ENCODE measurements around the gene TGM1. TPM values are rescaled to one million over a fixed set of nuclear protein-coding genes. Genes with fewer than 3 reads are reported as not detected.

TGM1 gene
- total RNA-seq, 1 experiment from 2014 or later: 26.2 TPM

DNA sequence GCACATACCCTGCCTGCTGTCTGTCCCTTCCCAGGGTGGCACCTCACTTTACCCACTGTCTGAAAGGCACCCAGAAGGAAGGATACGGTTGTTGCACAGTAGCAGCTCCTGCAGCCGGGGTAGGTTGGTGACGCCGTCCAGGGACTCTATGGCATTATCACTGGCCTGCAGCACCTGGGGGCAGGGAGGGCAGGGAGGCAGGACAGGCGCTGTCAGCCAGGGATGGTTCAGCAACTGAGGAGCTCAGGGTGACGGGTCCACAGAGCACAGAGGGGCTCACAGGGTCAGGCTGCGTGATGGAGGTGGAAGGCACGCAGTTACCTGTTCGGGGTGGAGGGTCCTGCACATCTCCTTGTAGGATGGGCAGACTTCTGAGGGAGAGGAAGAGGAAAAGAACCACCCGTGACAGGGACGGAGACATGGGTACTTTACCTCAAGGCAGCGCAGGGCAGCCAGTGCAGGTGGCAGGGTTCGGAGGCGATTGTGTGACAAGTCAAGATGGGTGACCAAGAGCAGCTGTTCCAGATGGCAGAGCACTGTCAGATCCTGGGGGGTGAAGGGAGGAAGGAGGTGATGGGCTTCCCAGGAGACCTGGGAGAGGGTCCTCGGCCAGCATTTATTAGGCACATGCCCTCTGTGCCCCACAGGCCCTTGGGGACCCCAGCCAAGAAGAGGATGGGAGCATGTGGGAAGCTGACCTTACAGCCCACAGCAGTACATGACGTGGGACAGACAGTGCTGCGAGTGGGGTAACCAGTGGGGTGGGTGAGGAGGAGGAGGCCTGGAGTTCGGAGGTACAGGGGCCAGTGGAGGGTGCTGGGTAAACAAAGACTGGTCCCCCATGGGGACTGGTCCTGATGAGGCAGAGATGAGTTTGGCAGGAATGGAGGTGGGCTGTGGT lies 3.6 kb upstream of the TGM1 start:
- DNase-seq (ENCODE audit: unreplicated experiment): no peak
- H3K27me3 Mint-ChIP-seq (ENCODE audit: insufficient read depth, unreplicated experiment): no peaks in the 10 kb centered on the region
- intact Hi-C loops (cut with micrococcal nuclease): no loop called here
- TF ChIP-seq, protein P1, sequence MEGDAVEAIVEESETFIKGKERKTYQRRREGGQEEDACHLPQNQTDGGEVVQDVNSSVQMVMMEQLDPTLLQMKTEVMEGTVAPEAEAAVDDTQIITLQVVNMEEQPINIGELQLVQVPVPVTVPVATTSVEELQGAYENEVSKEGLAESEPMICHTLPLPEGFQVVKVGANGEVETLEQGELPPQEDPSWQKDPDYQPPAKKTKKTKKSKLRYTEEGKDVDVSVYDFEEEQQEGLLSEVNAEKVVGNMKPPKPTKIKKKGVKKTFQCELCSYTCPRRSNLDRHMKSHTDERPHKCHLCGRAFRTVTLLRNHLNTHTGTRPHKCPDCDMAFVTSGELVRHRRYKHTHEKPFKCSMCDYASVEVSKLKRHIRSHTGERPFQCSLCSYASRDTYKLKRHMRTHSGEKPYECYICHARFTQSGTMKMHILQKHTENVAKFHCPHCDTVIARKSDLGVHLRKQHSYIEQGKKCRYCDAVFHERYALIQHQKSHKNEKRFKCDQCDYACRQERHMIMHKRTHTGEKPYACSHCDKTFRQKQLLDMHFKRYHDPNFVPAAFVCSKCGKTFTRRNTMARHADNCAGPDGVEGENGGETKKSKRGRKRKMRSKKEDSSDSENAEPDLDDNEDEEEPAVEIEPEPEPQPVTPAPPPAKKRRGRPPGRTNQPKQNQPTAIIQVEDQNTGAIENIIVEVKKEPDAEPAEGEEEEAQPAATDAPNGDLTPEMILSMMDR (IDR thresholded peaks at IDR 0.05; ENCODE audit: unreplicated experiment): no peak
- no TSS peak for BruUV-seq (replicated peaks)
- no peaks in the 10 kb centered on the region for H3K9me3 Mint-ChIP-seq (ENCODE audit: unreplicated experiment)
- H3K4me3 Mint-ChIP-seq (ENCODE audit: unreplicated experiment): no peak overlapping the region
- H3K27ac Mint-ChIP-seq (ENCODE audit: low read depth, unreplicated experiment): no peak overlapping the region
- H3K4me1 Mint-ChIP-seq (ENCODE audit: insufficient read depth, unreplicated experiment): peaks cover 37% of the 10 kb centered on the region
- POLR2A ChIA-PET: interaction anchor here (0.6 to 7.2 kb wide), 5 partner anchors 8 to 31 kb away, joined by 3 to 62 read pairs (median 4); partner anchors contain the start of genes DHRS1, NOP9 and TINF2
- CTCF ChIA-PET: interaction anchor here (0.7 to 32.3 kb wide), 5 partner anchors 16 to 67 kb away, joined by 3 to 457 read pairs (median 23); partner anchors contain the start of genes CIDEB, DHRS1, NOP9 and TINF2
- H3K36me3 Mint-ChIP-seq (ENCODE audit: insufficient read depth, unreplicated experiment): peaks cover 25% of the 10 kb centered on the region

DNA sequence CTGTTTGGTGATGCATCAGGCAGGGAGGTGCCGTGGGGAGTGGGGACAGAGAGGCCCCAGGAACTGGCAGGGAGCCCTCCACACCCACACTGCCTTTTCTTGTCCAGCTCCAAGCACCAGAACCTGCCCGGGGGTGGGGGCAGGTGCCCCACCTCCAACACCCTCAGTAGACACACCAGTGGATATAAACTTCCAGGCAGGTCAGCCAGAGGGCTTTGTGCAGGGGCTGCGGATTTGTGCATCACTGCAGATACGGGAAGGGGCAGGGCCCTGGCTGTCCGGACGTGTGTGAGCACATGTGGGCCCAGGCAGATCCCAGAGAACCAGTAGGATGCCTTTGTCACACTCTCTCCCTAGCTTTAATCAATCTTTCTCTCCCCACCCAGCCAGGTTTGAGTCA lies 1.3 kb upstream of the TGM1 start:
- intact Hi-C loops (cut with micrococcal nuclease): no loop called here
- H3K27ac Mint-ChIP-seq (ENCODE audit: low read depth, unreplicated experiment): peak overlapping the region; percentile 83
- TF ChIP-seq, protein P1 (IDR thresholded peaks at IDR 0.05; ENCODE audit: unreplicated experiment): no peak
- peaks cover 48% of the 10 kb centered on the region for H3K4me1 Mint-ChIP-seq (ENCODE audit: insufficient read depth, unreplicated experiment)
- peak; percentile 87 for DNase-seq (ENCODE audit: unreplicated experiment)
- ChIA-PET CTCF (interaction anchor here (0.6 to 32.3 kb wide), 7 partner anchors 11 to 704 kb away, joined by 3 to 457 read pairs (median 5); partner anchors contain the start of genes CIDEB, DHRS1, NOP9 and TINF2), POLR2A (interaction anchor here (0.6 to 7.2 kb wide), 16 partner anchors 10 to 150 kb away, joined by 3 to 62 read pairs (median 4); partner anchors contain the start of genes CIDEB, DCAF11, DHRS1 and NOP9)
- H3K36me3 Mint-ChIP-seq (ENCODE audit: insufficient read depth, unreplicated experiment): peaks cover 25% of the 10 kb centered on the region
- no peaks in the 10 kb centered on the region for H3K27me3 Mint-ChIP-seq (ENCODE audit: insufficient read depth, unreplicated experiment)
- H3K4me3 Mint-ChIP-seq (ENCODE audit: unreplicated experiment): no peak overlapping the region
- H3K9me3 Mint-ChIP-seq (ENCODE audit: unreplicated experiment): no peaks in the 10 kb centered on the region
- no TSS peak for BruUV-seq (replicated peaks)

DNA sequence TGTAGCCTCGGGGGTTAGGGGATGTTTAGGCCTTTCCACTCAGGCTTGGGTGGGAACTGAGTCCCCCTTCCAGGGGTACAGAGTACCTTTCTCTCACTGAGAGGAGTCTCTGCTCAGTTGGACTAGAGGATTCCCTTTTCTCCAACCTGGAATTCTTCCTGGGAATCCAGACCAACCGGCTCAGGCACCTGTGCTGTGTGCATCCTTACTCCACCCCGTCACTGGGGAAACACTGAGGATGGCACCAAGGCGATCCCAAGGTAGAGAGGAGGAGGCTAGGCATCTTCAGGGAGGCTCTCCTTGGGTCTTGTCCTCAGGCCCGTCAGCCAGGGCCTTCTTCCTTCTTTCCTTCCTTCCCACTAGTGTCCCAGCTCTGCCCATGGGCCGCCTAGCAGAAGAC lies 871 bp upstream of the TGM1 start:
- Mint-ChIP-seq H3K4me3 (ENCODE audit: unreplicated experiment) (peak overlapping the region; percentile 28), H3K9me3 (ENCODE audit: unreplicated experiment) (no peaks in the 10 kb centered on the region), H3K36me3 (ENCODE audit: insufficient read depth, unreplicated experiment) (peaks cover 25% of the 10 kb centered on the region), H3K4me1 (ENCODE audit: insufficient read depth, unreplicated experiment) (peaks cover 52% of the 10 kb centered on the region), H3K27ac (ENCODE audit: low read depth, unreplicated experiment) (peak overlapping the region; percentile 83), H3K27me3 (ENCODE audit: insufficient read depth, unreplicated experiment) (no peaks in the 10 kb centered on the region)
- BruUV-seq (replicated peaks): no TSS peak
- intact Hi-C loops (cut with micrococcal nuclease): no loop called here
- CTCF ChIA-PET: interaction anchor here (0.6 to 32.3 kb wide), 9 partner anchors 11 to 703 kb away, joined by 3 to 457 read pairs (median 4); partner anchors contain the start of genes CIDEB, DHRS1, LTB4R2 and NOP9
- DNase-seq (ENCODE audit: unreplicated experiment): no peak
- POLR2A ChIA-PET: interaction anchor here (0.6 to 7.2 kb wide), 14 partner anchors 10 to 150 kb away, joined by 3 to 62 read pairs (median 5); partner anchors contain the start of genes DCAF11, DHRS1, NOP9 and NRL
- TF ChIP-seq, protein P1 (IDR thresholded peaks at IDR 0.05; ENCODE audit: unreplicated experiment): no peak

DNA sequence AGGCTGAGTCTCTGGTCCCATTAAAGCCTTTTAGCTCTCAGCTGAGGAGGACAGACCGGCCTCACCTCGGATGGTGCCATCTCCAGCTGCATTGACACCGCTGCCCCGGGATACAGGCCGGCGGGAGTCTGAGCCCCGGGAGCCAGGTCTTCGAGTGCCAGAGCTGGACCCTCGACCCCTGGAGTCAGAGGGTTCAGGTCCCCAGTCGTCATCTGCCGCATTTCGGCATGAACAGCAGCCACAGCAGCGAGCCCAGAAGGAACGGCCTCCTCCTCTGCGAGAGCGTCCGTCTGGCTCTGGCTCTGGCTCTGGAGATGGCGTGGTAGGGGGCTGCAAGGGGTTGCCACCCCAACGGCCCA lies 1.0 kb downstream of the TGM1 start:
- Mint-ChIP-seq H3K36me3 (ENCODE audit: insufficient read depth, unreplicated experiment) (peaks cover 24% of the 10 kb centered on the region), H3K27ac (ENCODE audit: low read depth, unreplicated experiment) (no peak overlapping the region), H3K27me3 (ENCODE audit: insufficient read depth, unreplicated experiment) (no peaks in the 10 kb centered on the region), H3K4me1 (ENCODE audit: insufficient read depth, unreplicated experiment) (peaks cover 58% of the 10 kb centered on the region), H3K9me3 (ENCODE audit: unreplicated experiment) (no peaks in the 10 kb centered on the region), H3K4me3 (ENCODE audit: unreplicated experiment) (no peak overlapping the region)
- BruUV-seq (replicated peaks): no TSS peak
- intact Hi-C loops (cut with micrococcal nuclease): no loop called here
- no peak for DNase-seq (ENCODE audit: unreplicated experiment)
- ChIA-PET CTCF (interaction anchor here (0.6 to 32.3 kb wide), 6 partner anchors 9 to 48 kb away, joined by 3 to 457 read pairs (median 6); partner anchors contain the start of genes DHRS1, GMPR2, LTB4R2 and NOP9), POLR2A (interaction anchor here (1.2 to 7.2 kb wide), 4 partner anchors 8 to 36 kb away, joined by 4 to 62 read pairs (median 14); partner anchors contain the start of genes DHRS1, NOP9 and RABGGTA)
- TF ChIP-seq, protein P1 (IDR thresholded peaks at IDR 0.05; ENCODE audit: unreplicated experiment): no peak

Data from MCF 10A (cell line).